ENCODE results near the gene ANO10. TPM values are rescaled to one million over a fixed set of nuclear protein-coding genes. Genes with fewer than 3 reads are reported as not detected.
"Not testable (repeated sequence)": the region's sequence is repeated elsewhere in the genome, so short reads cannot be mapped to it uniquely, and the experiment has no call there.

The ANO10 gene
- polyA plus RNA-seq, 1 donor = 44.3 TPM

- no peak for DNase-seq
Measured at GRCh38 chr3:43583481-43583880, 38.3 kb downstream of the ANO10 start.

GRCh38 chr3:43582866-43583265, 38.9 kb downstream of the ANO10 start:
- DNase-seq = no peak

GRCh38 chr3:43581343-43581742, 40.5 kb downstream of the ANO10 start:
- no peak for DNase-seq

GRCh38 chr3:43580181-43580580, 41.6 kb downstream of the ANO10 start:
- DNase-seq = no peak

- no peak for DNase-seq
Measured at GRCh38 chr3:43573576-43573975, 48.2 kb downstream of the ANO10 start.

GRCh38 chr3:43565661-43566341, 56.0 kb downstream of the ANO10 start:
- not testable (repeated sequence) for DNase-seq

GRCh38 chr3:43559961-43560360, 61.9 kb downstream of the ANO10 start:
- DNase-seq = no peak

GRCh38 chr3:43558171-43558570, 63.6 kb downstream of the ANO10 start:
- no peak for DNase-seq

GRCh38 chr3:43549626-43550290, 72.1 kb downstream of the ANO10 start:
- no peak for DNase-seq

GRCh38 chr3:43544277-43544676, 77.5 kb downstream of the ANO10 start:
- peak; percentile 55 for DNase-seq

GRCh38 chr3:43542328-43543043, 79.3 kb downstream of the ANO10 start:
- DNase-seq = no peak

GRCh38 chr3:43540624-43541023, 81.2 kb downstream of the ANO10 start:
- DNase-seq = no peak

- DNase-seq = no peak
Measured at GRCh38 chr3:43539321-43539720, 82.5 kb downstream of the ANO10 start.

GRCh38 chr3:43537225-43537624, 84.6 kb downstream of the ANO10 start:
- no peak for DNase-seq

- no peak for DNase-seq
Measured at GRCh38 chr3:43534675-43535074, 87.1 kb downstream of the ANO10 start.

GRCh38 chr3:43533009-43533408, 88.8 kb downstream of the ANO10 start:
- no peak for DNase-seq

GRCh38 chr3:43531835-43532234, 90.0 kb downstream of the ANO10 start:
- no peak for DNase-seq

GRCh38 chr3:43528498-43529099, 93.2 kb downstream of the ANO10 start:
- DNase-seq = no peak

- DNase-seq = no peak
Measured at GRCh38 chr3:43526956-43527355, 94.9 kb downstream of the ANO10 start.

GRCh38 chr3:43525941-43526607, 95.7 kb downstream of the ANO10 start:
- DNase-seq = no peak

GRCh38 chr3:43525386-43525785, 96.4 kb downstream of the ANO10 start:
- DNase-seq = no peak

- DNase-seq = no peak
Measured at GRCh38 chr3:43523454-43524053, 98.3 kb downstream of the ANO10 start.
